ENCODE data around the gene TEAD1.

The TEAD1 gene

GRCh38 chr11:12642806-12643428, 31.3 kb upstream of the TEAD1 start:
- H3K27ac ChIP-seq: no peak overlapping the region
- TF ChIP-seq ZFX (IDR thresholded peaks at IDR 0.05; ENCODE audit: borderline replicate concordance) (no peak), CTCF (IDR thresholded peaks at IDR 0.05) (no peak)

GRCh38 chr11:12646478-12646877, 27.7 kb upstream of the TEAD1 start:
- TF ChIP-seq ZFX (IDR thresholded peaks at IDR 0.05; ENCODE audit: borderline replicate concordance) (no peak), CTCF (IDR thresholded peaks at IDR 0.05) (no peak)
- no peak overlapping the region for H3K27ac ChIP-seq

GRCh38 chr11:12653729-12654128, 20.5 kb upstream of the TEAD1 start:
- H3K27ac ChIP-seq: no peak overlapping the region
- TF ChIP-seq CTCF (IDR thresholded peaks at IDR 0.05) (no peak), ZFX (IDR thresholded peaks at IDR 0.05; ENCODE audit: borderline replicate concordance) (no peak)

GRCh38 chr11:12655842-12656241, 18.4 kb upstream of the TEAD1 start:
- TF ChIP-seq ZFX (IDR thresholded peaks at IDR 0.05; ENCODE audit: borderline replicate concordance) (no peak), CTCF (IDR thresholded peaks at IDR 0.05) (no peak)
- H3K27ac ChIP-seq: no peak overlapping the region

- no peak overlapping the region for H3K27ac ChIP-seq
- TF ChIP-seq CTCF (IDR thresholded peaks at IDR 0.05) (no peak), ZFX (IDR thresholded peaks at IDR 0.05; ENCODE audit: borderline replicate concordance) (no peak)
These were observed 16.9 kb upstream of the TEAD1 start for GRCh38 chr11:12657336-12657735.

GRCh38 chr11:12657981-12658380, 16.2 kb upstream of the TEAD1 start:
- TF ChIP-seq CTCF (IDR thresholded peaks at IDR 0.05) (no peak), ZFX (IDR thresholded peaks at IDR 0.05; ENCODE audit: borderline replicate concordance) (no peak)
- no peak overlapping the region for H3K27ac ChIP-seq

- H3K27ac ChIP-seq: no peak overlapping the region
- no peak for TF ChIP-seq ZFX (IDR thresholded peaks at IDR 0.05; ENCODE audit: borderline replicate concordance)
- no peak for TF ChIP-seq CTCF (IDR thresholded peaks at IDR 0.05)
These were observed 12.0 kb upstream of the TEAD1 start for GRCh38 chr11:12662101-12662689.

Measured in 22Rv1 (cell line).